WTC11 (cell line): ENCODE results near the gene NDUFA6.

Experiments
- ELF4 ChIP-seq: sonication (generic); formaldehyde crosslinking; IDR thresholded peaks from 2 replicates; pipeline ENCODE4 v1.8.1; 2022; ENCODE audit warnings: low read depth, mild to moderate bottlenecking, moderate library complexity, missing genetic modification reagents
- MXD4 ChIP-seq: fragments of 250-450 bp; sonication (Bioruptor Pico); IDR thresholded peaks from 2 replicates; pipeline ENCODE4 v1.8.0; 2021; ENCODE audit warnings: mild to moderate bottlenecking, moderate library complexity, borderline replicate concordance
- ZNF263 ChIP-seq: sonication (generic); formaldehyde crosslinking; IDR thresholded peaks from 2 replicates; pipeline ENCODE4 v1.8.1; 2022; ENCODE audit warnings: low read depth, mild to moderate bottlenecking, moderate library complexity, missing genetic modification reagents
- ZNF671 ChIP-seq: fragments of 250-450 bp; sonication (Bioruptor Pico); IDR thresholded peaks from 2 replicates; pipeline ENCODE4 v1.8.0; 2021; ENCODE audit warnings: mild to moderate bottlenecking
- TF ChIP-seq, protein P1 (sequence below): fragments of 200-600 bp; IDR thresholded peaks from 2 replicates; pipeline ENCODE4 v1.8.0; 2022; ENCODE audit warnings: antibody characterized with exemption
- TF ChIP-seq, protein P2 (sequence below): sonication (generic); formaldehyde crosslinking; conservative IDR thresholded peaks from 2 replicates; pipeline ENCODE4 v1.8.1; 2022; ENCODE audit warnings: mild to moderate bottlenecking, missing genetic modification reagents
- TF ChIP-seq, protein P3 (sequence below): sonication (generic); formaldehyde crosslinking; IDR thresholded peaks from 2 replicates; pipeline ENCODE4 v1.8.0; 2022; ENCODE audit warnings: missing genetic modification reagents
- TF ChIP-seq, protein P4 (sequence below): sonication (generic); formaldehyde crosslinking; conservative IDR thresholded peaks from 2 replicates; pipeline ENCODE4 v1.8.1; 2023; ENCODE audit warnings: mild to moderate bottlenecking, low read depth, missing genetic modification reagents, moderate library complexity
- TF ChIP-seq, protein P5 (sequence below): fragments of 250-450 bp; sonication (Bioruptor Pico); IDR thresholded peaks from 2 replicates; pipeline ENCODE4 v1.9.0; 2021; ENCODE audit warnings: mild to moderate bottlenecking

DNA sequence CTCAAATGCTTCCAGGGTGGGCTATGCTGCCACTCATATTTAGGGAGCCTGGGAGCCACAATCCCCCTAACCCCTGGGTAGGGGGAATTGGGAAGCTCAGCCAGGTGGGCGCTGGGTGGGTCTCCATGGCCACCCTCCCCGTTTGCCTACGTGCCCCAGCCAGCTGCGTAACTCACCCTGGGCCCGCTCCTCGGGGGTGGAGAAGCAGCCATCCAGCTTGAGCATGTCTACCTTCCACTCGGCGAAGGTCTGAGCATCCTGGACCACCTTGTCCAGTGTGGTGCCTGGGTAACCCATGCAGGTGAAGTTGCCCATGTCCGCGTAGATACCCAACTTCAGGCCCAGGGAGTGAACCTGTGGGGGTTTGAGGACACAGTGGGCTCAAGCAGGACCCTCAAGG, 23.6 kb downstream of the NDUFA6 start:
- TF ChIP-seq, protein P1, sequence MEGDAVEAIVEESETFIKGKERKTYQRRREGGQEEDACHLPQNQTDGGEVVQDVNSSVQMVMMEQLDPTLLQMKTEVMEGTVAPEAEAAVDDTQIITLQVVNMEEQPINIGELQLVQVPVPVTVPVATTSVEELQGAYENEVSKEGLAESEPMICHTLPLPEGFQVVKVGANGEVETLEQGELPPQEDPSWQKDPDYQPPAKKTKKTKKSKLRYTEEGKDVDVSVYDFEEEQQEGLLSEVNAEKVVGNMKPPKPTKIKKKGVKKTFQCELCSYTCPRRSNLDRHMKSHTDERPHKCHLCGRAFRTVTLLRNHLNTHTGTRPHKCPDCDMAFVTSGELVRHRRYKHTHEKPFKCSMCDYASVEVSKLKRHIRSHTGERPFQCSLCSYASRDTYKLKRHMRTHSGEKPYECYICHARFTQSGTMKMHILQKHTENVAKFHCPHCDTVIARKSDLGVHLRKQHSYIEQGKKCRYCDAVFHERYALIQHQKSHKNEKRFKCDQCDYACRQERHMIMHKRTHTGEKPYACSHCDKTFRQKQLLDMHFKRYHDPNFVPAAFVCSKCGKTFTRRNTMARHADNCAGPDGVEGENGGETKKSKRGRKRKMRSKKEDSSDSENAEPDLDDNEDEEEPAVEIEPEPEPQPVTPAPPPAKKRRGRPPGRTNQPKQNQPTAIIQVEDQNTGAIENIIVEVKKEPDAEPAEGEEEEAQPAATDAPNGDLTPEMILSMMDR: no peak
- TF ChIP-seq ZNF671 (CRISPR knock-in tag) (no peak), ELF4 (CRISPR knock-in tag) (no peak), ZNF263 (CRISPR knock-in tag) (no peak), MXD4 (CRISPR knock-in tag) (no peak)
- TF ChIP-seq, protein P2, sequence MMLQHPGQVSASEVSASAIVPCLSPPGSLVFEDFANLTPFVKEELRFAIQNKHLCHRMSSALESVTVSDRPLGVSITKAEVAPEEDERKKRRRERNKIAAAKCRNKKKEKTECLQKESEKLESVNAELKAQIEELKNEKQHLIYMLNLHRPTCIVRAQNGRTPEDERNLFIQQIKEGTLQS (CRISPR knock-in tag): no peak
- TF ChIP-seq, protein P3, sequence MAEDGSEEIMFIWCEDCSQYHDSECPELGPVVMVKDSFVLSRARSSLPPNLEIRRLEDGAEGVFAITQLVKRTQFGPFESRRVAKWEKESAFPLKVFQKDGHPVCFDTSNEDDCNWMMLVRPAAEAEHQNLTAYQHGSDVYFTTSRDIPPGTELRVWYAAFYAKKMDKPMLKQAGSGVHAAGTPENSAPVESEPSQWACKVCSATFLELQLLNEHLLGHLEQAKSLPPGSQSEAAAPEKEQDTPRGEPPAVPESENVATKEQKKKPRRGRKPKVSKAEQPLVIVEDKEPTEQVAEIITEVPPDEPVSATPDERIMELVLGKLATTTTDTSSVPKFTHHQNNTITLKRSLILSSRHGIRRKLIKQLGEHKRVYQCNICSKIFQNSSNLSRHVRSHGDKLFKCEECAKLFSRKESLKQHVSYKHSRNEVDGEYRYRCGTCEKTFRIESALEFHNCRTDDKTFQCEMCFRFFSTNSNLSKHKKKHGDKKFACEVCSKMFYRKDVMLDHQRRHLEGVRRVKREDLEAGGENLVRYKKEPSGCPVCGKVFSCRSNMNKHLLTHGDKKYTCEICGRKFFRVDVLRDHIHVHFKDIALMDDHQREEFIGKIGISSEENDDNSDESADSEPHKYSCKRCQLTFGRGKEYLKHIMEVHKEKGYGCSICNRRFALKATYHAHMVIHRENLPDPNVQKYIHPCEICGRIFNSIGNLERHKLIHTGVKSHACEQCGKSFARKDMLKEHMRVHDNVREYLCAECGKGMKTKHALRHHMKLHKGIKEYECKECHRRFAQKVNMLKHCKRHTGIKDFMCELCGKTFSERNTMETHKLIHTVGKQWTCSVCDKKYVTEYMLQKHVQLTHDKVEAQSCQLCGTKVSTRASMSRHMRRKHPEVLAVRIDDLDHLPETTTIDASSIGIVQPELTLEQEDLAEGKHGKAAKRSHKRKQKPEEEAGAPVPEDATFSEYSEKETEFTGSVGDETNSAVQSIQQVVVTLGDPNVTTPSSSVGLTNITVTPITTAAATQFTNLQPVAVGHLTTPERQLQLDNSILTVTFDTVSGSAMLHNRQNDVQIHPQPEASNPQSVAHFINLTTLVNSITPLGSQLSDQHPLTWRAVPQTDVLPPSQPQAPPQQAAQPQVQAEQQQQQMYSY (CRISPR knock-in tag): no peak
- TF ChIP-seq, protein P4, sequence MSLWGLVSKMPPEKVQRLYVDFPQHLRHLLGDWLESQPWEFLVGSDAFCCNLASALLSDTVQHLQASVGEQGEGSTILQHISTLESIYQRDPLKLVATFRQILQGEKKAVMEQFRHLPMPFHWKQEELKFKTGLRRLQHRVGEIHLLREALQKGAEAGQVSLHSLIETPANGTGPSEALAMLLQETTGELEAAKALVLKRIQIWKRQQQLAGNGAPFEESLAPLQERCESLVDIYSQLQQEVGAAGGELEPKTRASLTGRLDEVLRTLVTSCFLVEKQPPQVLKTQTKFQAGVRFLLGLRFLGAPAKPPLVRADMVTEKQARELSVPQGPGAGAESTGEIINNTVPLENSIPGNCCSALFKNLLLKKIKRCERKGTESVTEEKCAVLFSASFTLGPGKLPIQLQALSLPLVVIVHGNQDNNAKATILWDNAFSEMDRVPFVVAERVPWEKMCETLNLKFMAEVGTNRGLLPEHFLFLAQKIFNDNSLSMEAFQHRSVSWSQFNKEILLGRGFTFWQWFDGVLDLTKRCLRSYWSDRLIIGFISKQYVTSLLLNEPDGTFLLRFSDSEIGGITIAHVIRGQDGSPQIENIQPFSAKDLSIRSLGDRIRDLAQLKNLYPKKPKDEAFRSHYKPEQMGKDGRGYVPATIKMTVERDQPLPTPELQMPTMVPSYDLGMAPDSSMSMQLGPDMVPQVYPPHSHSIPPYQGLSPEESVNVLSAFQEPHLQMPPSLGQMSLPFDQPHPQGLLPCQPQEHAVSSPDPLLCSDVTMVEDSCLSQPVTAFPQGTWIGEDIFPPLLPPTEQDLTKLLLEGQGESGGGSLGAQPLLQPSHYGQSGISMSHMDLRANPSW (CRISPR knock-in tag): no peak
- TF ChIP-seq, protein P5, sequence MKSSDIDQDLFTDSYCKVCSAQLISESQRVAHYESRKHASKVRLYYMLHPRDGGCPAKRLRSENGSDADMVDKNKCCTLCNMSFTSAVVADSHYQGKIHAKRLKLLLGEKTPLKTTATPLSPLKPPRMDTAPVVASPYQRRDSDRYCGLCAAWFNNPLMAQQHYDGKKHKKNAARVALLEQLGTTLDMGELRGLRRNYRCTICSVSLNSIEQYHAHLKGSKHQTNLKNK (CRISPR knock-in tag): no peak
